Gastrocnemius medialis (tissue), 4 donors: ENCODE data around the gene PVRIG.

ENCODE experiments used
- POLR2A ChIP-seq, 2 donors: fragments of 450-650 bp; IDR thresholded peaks; one replicate each; pipeline ENCODE4 v1.6.1; 2017; ENCODE audit warnings: antibody characterized with exemption in 2 of 2, mild to moderate bottlenecking in 2 of 2, moderate library complexity in 2 of 2
- TF ChIP-seq, protein P1 (sequence below), 5 experiments: fragments of 450-650 bp in 3 of 5; fragments of 200-600 bp in 2 of 5; sonication (generic) in 2 of 5; IDR thresholded peaks in 4 of 5; conservative IDR thresholded peaks in 1 of 5; 1 replicate in 4 of 5; 2 replicates in 1 of 5; pipeline ENCODE4 v1.5.1; 2016 to 2019; ENCODE audit warnings: antibody characterized with exemption in 5 of 5, mild to moderate bottlenecking in 3 of 5, moderate library complexity in 3 of 5

DNA sequence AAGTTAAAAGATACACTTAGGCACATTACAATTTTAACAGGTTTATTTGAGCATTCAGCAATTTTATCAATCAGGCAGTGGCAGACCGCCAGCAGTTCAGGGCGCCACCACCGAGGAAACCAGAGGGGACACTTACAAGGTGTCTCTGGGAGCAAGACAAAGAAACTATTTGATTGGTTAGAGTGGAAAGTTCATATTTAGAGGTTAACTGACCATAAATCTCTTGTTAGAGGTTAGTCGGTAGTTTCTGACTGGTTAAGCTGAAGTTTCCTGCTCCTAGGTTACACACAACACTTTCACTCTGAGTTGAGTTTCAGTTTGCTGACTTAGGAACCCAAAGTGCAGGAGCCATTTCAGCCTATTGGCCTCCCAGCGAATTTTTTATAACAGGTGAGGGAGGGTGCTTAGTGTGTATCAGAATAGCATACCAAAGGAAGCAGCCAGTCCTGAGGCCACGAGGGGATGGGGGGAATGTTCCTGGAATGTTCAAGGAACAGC is 10.8 kb upstream of the PVRIG start:
- TF ChIP-seq, protein P1, sequence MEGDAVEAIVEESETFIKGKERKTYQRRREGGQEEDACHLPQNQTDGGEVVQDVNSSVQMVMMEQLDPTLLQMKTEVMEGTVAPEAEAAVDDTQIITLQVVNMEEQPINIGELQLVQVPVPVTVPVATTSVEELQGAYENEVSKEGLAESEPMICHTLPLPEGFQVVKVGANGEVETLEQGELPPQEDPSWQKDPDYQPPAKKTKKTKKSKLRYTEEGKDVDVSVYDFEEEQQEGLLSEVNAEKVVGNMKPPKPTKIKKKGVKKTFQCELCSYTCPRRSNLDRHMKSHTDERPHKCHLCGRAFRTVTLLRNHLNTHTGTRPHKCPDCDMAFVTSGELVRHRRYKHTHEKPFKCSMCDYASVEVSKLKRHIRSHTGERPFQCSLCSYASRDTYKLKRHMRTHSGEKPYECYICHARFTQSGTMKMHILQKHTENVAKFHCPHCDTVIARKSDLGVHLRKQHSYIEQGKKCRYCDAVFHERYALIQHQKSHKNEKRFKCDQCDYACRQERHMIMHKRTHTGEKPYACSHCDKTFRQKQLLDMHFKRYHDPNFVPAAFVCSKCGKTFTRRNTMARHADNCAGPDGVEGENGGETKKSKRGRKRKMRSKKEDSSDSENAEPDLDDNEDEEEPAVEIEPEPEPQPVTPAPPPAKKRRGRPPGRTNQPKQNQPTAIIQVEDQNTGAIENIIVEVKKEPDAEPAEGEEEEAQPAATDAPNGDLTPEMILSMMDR (IDR thresholded peaks at IDR 0.05 in 4 of 5, conservative IDR thresholded peaks at IDR 0.05 in 1 of 5): no peak
- no peak for TF ChIP-seq POLR2A (IDR thresholded peaks at IDR 0.05)
